Femur (tissue), 1 donor: Measurements from ENCODE around the gene NOL11.
A peak's percentile ranks its signal among the peaks of the same experiment; 100 is the strongest.
"Not testable (repeated sequence)": the region's sequence is repeated elsewhere in the genome, so short reads cannot be mapped to it uniquely, and the experiment has no call there.

Experiments used
- DNase-seq: peaks from one replicate; pipeline ENCODE4 v3.0.0-alpha.2; 2017

The NOL11 gene

DNA sequence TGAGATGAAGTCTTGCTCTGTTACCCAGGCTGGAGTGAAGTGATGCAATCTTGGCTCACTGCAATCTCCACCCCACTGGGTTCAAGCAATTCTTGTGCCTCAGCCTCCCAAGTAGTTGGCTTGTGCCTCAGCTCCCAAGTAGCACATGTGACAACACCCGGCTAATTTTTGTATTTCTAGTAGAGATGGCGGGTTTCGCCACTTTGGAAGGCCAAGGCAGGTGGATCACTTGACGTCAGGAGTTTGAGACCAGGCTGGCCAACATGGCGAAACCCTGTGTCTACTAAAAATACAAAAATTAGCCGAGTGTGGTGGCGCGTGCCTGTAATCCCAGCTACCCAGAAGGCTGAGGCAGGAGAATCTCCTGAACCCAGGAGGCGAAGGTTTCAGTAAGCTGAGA lies 39.0 kb downstream of the NOL11 start:
- not testable (repeated sequence) for DNase-seq

DNA sequence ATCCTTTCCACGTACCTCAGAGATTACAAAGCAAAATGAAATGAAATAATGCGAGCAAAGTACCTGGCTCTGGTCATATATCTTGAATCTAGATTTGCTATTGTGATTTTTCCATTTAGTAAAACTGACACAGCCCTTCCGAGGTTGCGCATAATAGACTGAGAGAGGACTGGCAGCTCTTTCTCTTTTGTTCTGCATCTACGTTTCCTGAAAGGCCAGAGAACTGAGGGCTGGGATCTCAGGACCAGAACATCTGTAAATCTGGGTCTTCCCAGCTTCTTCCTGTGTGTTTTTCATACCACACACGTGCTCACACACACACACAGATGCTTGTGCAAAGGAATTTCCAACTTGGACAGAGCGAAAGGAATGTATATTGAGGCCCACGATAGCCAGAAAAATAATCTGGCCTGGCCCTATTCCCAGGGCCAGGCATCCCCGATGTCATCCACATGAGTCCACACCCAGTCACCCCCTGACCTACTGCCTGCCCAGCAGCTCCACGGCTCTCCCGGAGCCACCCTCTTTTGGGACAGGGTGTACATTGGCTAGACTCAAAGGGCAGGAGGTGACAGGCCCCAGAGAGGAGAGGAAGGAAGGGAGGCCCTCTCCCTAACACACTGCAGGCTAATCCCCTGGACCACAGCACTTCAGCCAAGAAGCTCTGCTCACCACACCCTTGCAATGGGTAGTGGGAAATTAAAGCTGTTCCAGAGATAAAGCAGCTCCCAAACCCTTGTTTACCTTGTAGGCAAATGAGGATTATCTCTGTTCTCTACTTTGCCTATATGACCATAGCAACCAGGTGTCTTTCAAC lies 41.8 kb downstream of the NOL11 start:
- peak; percentile 67 for DNase-seq

- no peak for DNase-seq
Measured at GRCh38 chr17:67765623-67766022, 47.9 kb downstream of the NOL11 start.

GRCh38 chr17:67769231-67769630 lies 51.5 kb downstream of the NOL11 start:
- no peak for DNase-seq

- DNase-seq = no peak
Measured at GRCh38 chr17:67770539-67770938, 52.8 kb downstream of the NOL11 start.

DNA sequence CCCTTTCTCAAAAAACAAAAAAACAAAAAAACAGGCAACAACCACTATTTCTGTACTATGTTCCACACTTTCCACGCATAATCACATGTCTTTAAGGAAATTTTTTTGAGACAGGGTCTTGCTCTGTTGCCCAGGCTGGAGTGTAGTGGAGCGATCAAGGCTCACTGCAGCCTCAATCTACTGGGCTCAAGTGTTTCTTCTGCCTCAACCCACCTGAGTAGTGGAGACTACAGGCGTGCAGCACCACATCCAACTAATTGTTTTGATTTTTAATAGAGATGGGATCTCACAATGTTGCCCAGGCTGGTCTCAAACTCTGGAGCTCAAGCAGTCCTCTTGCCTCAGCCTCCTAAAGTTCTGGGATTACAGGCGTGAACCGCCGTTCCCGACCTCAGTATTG lies 54.9 kb downstream of the NOL11 start:
- DNase-seq = no peak

GRCh38 chr17:67773246-67773645 lies 55.5 kb downstream of the NOL11 start:
- DNase-seq = peak; percentile 26

GRCh38 chr17:67779098-67779672 lies 61.4 kb downstream of the NOL11 start:
- peak; percentile 79 for DNase-seq

DNA sequence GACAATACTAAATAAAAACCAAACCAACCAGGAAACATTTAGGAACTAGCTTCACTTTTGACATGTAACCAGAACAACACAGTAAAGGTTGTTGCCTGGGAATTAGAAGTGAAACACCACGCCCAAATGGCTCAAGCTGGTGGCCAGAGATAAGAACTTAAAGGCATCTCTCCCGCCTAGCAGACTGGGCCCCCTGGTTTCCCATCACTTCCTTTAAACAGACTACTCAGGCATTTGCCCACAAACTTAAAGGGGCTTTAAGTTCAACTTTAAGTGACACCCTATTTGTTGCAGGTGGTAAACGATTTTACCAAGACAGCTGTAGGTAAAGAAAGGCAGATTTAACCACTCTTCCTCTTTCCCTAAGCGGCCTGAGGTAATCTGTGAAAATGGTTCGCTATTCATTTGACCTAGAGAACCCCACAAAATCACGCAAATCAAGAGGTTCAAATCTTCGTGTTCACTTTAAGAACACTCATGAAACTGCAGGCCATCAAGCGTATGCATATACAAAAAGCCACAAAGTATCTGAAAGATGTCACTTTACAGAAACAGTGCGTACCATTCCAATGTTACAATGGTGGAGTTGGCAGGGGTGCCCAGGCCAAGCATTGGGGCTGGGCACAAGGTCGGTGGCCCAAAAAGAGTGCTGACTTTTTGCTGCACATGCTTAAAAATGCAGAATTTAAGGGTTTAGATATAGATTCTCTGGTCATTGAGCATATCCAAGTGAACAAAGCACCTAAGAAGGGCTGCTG lies 66.8 kb downstream of the NOL11 start:
- DNase-seq = peak; percentile 39

DNA sequence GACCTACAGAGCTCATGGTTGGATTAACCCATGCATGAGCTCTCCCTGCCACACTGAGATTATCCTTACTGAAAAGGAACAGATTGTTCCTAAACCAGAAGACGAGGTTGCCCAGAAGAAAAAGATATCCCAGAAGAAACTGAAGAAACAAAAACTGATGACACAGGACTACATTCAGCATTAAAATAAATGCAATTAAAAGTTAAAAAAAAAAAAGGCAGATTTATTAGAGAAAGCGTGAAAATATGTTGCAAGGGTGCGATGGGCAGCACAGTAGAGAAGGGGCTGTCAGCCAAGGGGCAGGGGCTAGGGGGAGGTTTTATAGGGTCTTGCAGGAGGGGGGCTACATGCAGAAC lies 67.4 kb downstream of the NOL11 start:
- DNase-seq = no peak

DNA sequence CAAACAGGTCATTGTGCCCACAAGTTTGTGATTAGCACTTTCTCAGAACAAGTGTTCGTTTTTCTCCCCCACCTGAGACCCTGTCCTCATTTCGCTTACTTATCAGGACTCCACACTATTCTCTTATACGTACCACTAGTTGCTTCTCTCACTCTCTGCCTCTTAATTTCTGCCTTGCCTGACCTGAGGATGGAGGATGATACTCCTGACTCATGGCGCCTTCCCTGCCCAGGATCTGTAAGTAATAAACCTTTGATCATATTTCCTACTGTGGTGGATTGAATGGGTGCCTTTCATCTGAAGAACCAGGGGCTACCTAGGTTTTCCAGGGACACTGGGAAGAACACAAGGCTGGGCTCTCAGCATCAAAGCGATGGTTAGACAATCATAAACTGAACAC lies 67.8 kb downstream of the NOL11 start:
- DNase-seq = no peak
